AG09309 (cell line): ENCODE measurements around the gene ATG4B.

ENCODE experiments used
- DNase-seq: peaks from one replicate; pipeline ENCODE4 v3.0.0-alpha.2; 2010; ENCODE audit warnings: low read depth
- H3K4me3 ChIP-seq: 2 replicates; pipeline ENCODE4 v1.5.1; 2011; ENCODE audit warnings: mild to moderate bottlenecking, low read depth, low read length, moderate library complexity; ENCODE audit not compliant: control insufficient read depth
- CTCF ChIP-seq: IDR thresholded peaks from 2 replicates; pipeline ENCODE4 v1.5.1; 2011; ENCODE audit warnings: mild to moderate bottlenecking, low read depth, low read length, inconsistent platforms; ENCODE audit not compliant: insufficient read depth, control insufficient read depth; ENCODE audit errors: missing control alignments

Gene ATG4B

GRCh38 chr2:241618829-241619228 lies 18.7 kb upstream of the ATG4B start:
- no peak overlapping the region for H3K4me3 ChIP-seq
- DNase-seq: no peak
- TF ChIP-seq CTCF: no peak

GRCh38 chr2:241619597-241620418 lies 17.7 kb upstream of the ATG4B start:
- no peak for DNase-seq
- no peak overlapping the region for H3K4me3 ChIP-seq
- no peak for TF ChIP-seq CTCF

- DNase-seq: no peak
- no peak for TF ChIP-seq CTCF
- H3K4me3 ChIP-seq: no peak overlapping the region
Observed at GRCh38 chr2:241620419-241620769, 17.1 kb upstream of the ATG4B start.

GRCh38 chr2:241627675-241628074 lies 9.8 kb upstream of the ATG4B start:
- TF ChIP-seq CTCF: no peak
- no peak for DNase-seq
- no peak overlapping the region for H3K4me3 ChIP-seq

GRCh38 chr2:241629762-241630435 lies 7.6 kb upstream of the ATG4B start:
- no peak for TF ChIP-seq CTCF
- no peak for DNase-seq
- H3K4me3 ChIP-seq: no peak overlapping the region

- no peak for TF ChIP-seq CTCF
- no peak overlapping the region for H3K4me3 ChIP-seq
- DNase-seq: no peak
Observed at GRCh38 chr2:241632478-241633325, 4.8 kb upstream of the ATG4B start.
